Sciatic nerve (tissue), 1 donor: Measurements from ENCODE around the gene MYCBP. TPM values are rescaled to one million over a fixed set of nuclear protein-coding genes. Genes with fewer than 3 reads are reported as not detected.

Source experiments
- total RNA-seq: library from RNA; stranded (reverse); fragmentation: NEBNext Ultra II Directional; extraction: Animal tissue kit (Norgen Biotek cat#: 25700); gene quantifications from one replicate; pipeline ENCODE4 v1.2.1, GENCODE V29; 2021
- donor health status: DM: no; HTN: no; CAD: no.

The MYCBP gene
- total RNA-seq, 1 donor from 2014 or later, result 6.5 TPM

Other genes with a start within 250 kb of the MYCBP start
- 28.3 TPM for gene RRAGC, start 13.6 kb downstream of the MYCBP start, total RNA-seq
- not detected for gene GJA9, start 8.2 kb upstream of the MYCBP start, total RNA-seq
- gene RHBDL2, start 68.5 kb upstream of the MYCBP start, total RNA-seq, result 0.22 TPM
- 44.2 TPM for gene AKIRIN1, start 117.9 kb upstream of the MYCBP start, total RNA-seq
- 149 TPM for gene NDUFS5, start 153.0 kb upstream of the MYCBP start, total RNA-seq